SU-DHL-6 (cell line): ENCODE data around the gene GUCA1C.

Experiments used
- H2AFZ ChIP-seq: fragments of 200-600 bp; sonication (generic); 2 replicates; pipeline ENCODE4 v1.6.1; 2014; ENCODE audit warnings: low read depth, mild to moderate bottlenecking, moderate library complexity, mixed read lengths, antibody characterized with exemption, low read length; ENCODE audit not compliant: severe bottlenecking
- H3F3A ChIP-seq: fragments of 200-600 bp; shearing (Covaris generic); 2 replicates; pipeline ENCODE4 v1.6.0; 2016; ENCODE audit warnings: antibody characterized with exemption, mild to moderate bottlenecking; ENCODE audit not compliant: insufficient read depth
- H3K27ac ChIP-seq: fragments of 200-600 bp; sonication (generic); 2 replicates; pipeline ENCODE4 v1.5.1; 2016; ENCODE audit warnings: low read depth, mild to moderate bottlenecking, low read length, moderate library complexity, mixed read lengths
- H3K27me3 ChIP-seq: fragments of 200-600 bp; sonication (generic), shearing (Covaris generic); 2 replicates; pipeline ENCODE4 v1.6.0; 2014; ENCODE audit warnings: mild to moderate bottlenecking, low read length
- H3K36me3 ChIP-seq: fragments of 200-600 bp; sonication (generic); 2 replicates; pipeline ENCODE4 v1.6.1; 2014; ENCODE audit warnings: mild to moderate bottlenecking, low read length, mixed read lengths
- H3K4me2 ChIP-seq: fragments of 300-600, 200-600 bp; shearing (Covaris generic), sonication (generic); 2 replicates; pipeline ENCODE4 v1.6.0; 2014; ENCODE audit warnings: low read length, low read depth, mild to moderate bottlenecking; ENCODE audit not compliant: poor library complexity, severe bottlenecking
- H3K4me3 ChIP-seq: fragments of 200-600 bp; sonication (generic); 2 replicates; pipeline ENCODE4 v1.5.1; 2014; ENCODE audit warnings: antibody characterized with exemption, low read length, mild to moderate bottlenecking, mixed read lengths; ENCODE audit not compliant: insufficient read depth, poor library complexity, severe bottlenecking
- H3K79me2 ChIP-seq: fragments of 200-600 bp; sonication (generic); 2 replicates; pipeline ENCODE4 v1.6.1; 2014; ENCODE audit warnings: mild to moderate bottlenecking, low read length, moderate library complexity; ENCODE audit not compliant: insufficient read depth
- H3K9ac ChIP-seq: fragments of 200-600 bp; sonication (generic); 2 replicates; pipeline ENCODE4 v1.7.0; 2014; ENCODE audit warnings: mild to moderate bottlenecking, low read length
- H3K9me2 ChIP-seq: fragments of 200-600 bp; sonication (generic); replicated peaks from 2 replicates; pipeline ENCODE4 v1.6.1; 2014; ENCODE audit warnings: low read length; ENCODE audit not compliant: insufficient read depth
- H3K9me3 ChIP-seq: fragments of 200-600 bp; sonication (generic); 2 replicates; pipeline ENCODE4 v1.6.1; 2014; ENCODE audit warnings: low read length, mixed read lengths; ENCODE audit not compliant: insufficient read depth
- H4K20me1 ChIP-seq: fragments of 200-600 bp; sonication (generic); 2 replicates; pipeline ENCODE4 v1.6.1; 2014; ENCODE audit warnings: low read depth, mild to moderate bottlenecking, antibody characterized with exemption, low read length, moderate library complexity, mixed read lengths
- EZH2phosphoT487 ChIP-seq: fragments of 200-600 bp; sonication (generic), shearing (Covaris generic); conservative IDR thresholded peaks from 2 replicates; pipeline ENCODE4 v1.6.1; 2018; ENCODE audit warnings: mild to moderate bottlenecking, antibody characterized with exemption, low read length, moderate library complexity, mixed read lengths
- TF ChIP-seq, protein P1 (sequence below): fragments of 200-600 bp; sonication (generic); IDR thresholded peaks from one replicate; pipeline ENCODE4 v1.5.1; 2017; ENCODE audit warnings: antibody characterized with exemption, mild to moderate bottlenecking, low read length, moderate library complexity; ENCODE audit not compliant: insufficient read depth, poor library complexity, severe bottlenecking

The GUCA1C gene

GRCh38 chr3:108936924-108937689 lies 16.6 kb downstream of the GUCA1C start:
- TF ChIP-seq, protein P1, sequence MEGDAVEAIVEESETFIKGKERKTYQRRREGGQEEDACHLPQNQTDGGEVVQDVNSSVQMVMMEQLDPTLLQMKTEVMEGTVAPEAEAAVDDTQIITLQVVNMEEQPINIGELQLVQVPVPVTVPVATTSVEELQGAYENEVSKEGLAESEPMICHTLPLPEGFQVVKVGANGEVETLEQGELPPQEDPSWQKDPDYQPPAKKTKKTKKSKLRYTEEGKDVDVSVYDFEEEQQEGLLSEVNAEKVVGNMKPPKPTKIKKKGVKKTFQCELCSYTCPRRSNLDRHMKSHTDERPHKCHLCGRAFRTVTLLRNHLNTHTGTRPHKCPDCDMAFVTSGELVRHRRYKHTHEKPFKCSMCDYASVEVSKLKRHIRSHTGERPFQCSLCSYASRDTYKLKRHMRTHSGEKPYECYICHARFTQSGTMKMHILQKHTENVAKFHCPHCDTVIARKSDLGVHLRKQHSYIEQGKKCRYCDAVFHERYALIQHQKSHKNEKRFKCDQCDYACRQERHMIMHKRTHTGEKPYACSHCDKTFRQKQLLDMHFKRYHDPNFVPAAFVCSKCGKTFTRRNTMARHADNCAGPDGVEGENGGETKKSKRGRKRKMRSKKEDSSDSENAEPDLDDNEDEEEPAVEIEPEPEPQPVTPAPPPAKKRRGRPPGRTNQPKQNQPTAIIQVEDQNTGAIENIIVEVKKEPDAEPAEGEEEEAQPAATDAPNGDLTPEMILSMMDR, result no peak
- no peak for TF ChIP-seq EZH2phosphoT487
- Histone ChIP-seq H4K20me1 (no peaks in the 10 kb centered on the region), H3K9me3 (no peaks in the 10 kb centered on the region), H3K9me2 (no peaks in the 10 kb centered on the region), H3K79me2 (no peaks in the 10 kb centered on the region), H3F3A (no peaks in the 10 kb centered on the region), H3K4me2 (no peak overlapping the region), H3K9ac (no peak overlapping the region), H2AFZ (no peak overlapping the region), H3K36me3 (no peaks in the 10 kb centered on the region), H3K4me3 (no peak overlapping the region), H3K27ac (no peak overlapping the region), H3K27me3 (no peaks in the 10 kb centered on the region)

DNA sequence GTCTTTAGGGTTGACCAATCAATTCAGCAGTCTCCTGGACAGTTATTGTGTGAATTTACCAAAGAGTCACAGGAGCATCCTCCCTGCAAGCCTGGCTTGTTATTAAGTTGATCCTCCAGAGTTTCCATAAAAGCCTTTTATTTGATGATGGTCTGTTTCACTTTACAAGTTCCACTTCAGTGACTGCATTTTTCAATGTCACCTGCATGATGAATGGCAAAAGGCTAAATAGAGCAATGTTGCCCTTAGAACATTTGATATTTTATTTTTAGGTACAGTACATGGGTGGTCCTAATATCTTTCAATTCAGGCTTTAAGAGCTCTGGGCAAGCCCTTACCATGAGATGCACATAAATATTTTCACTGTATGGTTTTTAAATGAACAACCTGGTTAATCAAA lies 22.6 kb downstream of the GUCA1C start:
- Histone ChIP-seq H2AFZ (no peak overlapping the region), H3K36me3 (no peaks in the 10 kb centered on the region), H3K4me3 (no peak overlapping the region), H3K27ac (no peak overlapping the region), H3K4me2 (no peak overlapping the region), H3K9me2 (no peaks in the 10 kb centered on the region), H3K27me3 (no peaks in the 10 kb centered on the region), H3K9ac (no peak overlapping the region), H4K20me1 (no peaks in the 10 kb centered on the region), H3F3A (no peaks in the 10 kb centered on the region), H3K9me3 (no peaks in the 10 kb centered on the region), H3K79me2 (no peaks in the 10 kb centered on the region)
- TF ChIP-seq, protein P1, result no peak
- no peak for TF ChIP-seq EZH2phosphoT487

DNA sequence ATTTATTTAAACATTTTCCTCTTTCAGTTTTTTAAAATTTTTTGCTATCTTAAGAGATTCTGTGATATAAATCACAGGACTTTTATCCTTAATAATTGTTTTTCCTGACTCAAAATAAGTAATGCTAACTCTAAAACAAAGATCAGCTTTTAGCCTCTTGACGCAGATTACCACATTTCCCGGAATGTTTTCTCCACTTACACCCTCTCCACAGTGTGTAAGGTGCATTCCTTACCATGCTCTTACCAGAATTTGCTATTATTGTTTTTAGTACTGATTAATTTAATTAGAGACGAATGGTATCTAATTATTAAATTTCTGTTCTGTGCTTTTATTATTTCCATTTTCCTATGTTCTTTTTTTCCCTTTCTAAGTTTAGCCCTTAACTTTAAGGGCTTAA lies 34.8 kb downstream of the GUCA1C start:
- H3K27ac ChIP-seq, result no peak overlapping the region
- H3K79me2 ChIP-seq, result no peaks in the 10 kb centered on the region
- no peak overlapping the region for H3K4me2 ChIP-seq
- no peaks in the 10 kb centered on the region for H3F3A ChIP-seq
- H3K27me3 ChIP-seq, result no peaks in the 10 kb centered on the region
- no peaks in the 10 kb centered on the region for H3K9me2 ChIP-seq
- H3K9ac ChIP-seq, result no peak overlapping the region
- no peak overlapping the region for H2AFZ ChIP-seq
- no peak overlapping the region for H3K4me3 ChIP-seq
- H4K20me1 ChIP-seq, result no peaks in the 10 kb centered on the region
- no peak for TF ChIP-seq EZH2phosphoT487
- TF ChIP-seq, protein P1, result no peak
- H3K9me3 ChIP-seq, result no peaks in the 10 kb centered on the region
- H3K36me3 ChIP-seq, result no peaks in the 10 kb centered on the region
